ENCODE results near the gene SDR39U1. TPM values are rescaled to one million over a fixed set of nuclear protein-coding genes. Genes with fewer than 3 reads are reported as not detected.

The SDR39U1 gene
- total RNA-seq, 1 experiment from 2014 or later: 61.8 TPM

- intact Hi-C loops (cut with micrococcal nuclease): no loop called here
- H3K79me2 ChIP-seq (ENCODE audit: insufficient read depth, low read length): peaks cover 26% of the 10 kb centered on the region
- peak overlapping the region; percentile 88 for H3K9ac ChIP-seq (ENCODE audit: low read length)
- H3K4me2 ChIP-seq (ENCODE audit: low read length): peak overlapping the region; percentile 94
- H3K4me3 ChIP-seq (replicated peaks in 1 of 2; ENCODE audit: low read depth in 1 of 2, low read length in 2 of 2): peak overlapping the region; percentile 76 to 94
- ATAC-seq (peak; percentile 43), DNase-seq (ENCODE audit: low read depth, low spot score) (no peak)
- TF ChIP-seq EGR1 (IDR thresholded peaks at IDR 0.05; ENCODE audit: low read depth) (no peak), ZBTB33 (IDR thresholded peaks at IDR 0.05; ENCODE audit: extremely low read depth, insufficient replicate concordance, low read length) (no peak), SIN3A (IDR thresholded peaks at IDR 0.05; ENCODE audit: low read depth) (no peak), JUND (IDR thresholded peaks at IDR 0.05) (no peak), SP1 (IDR thresholded peaks at IDR 0.05; ENCODE audit: low read depth) (no peak), EZH2phosphoT487 (IDR thresholded peaks at IDR 0.05; ENCODE audit: borderline replicate concordance) (no peak)
- H2AFZ ChIP-seq (ENCODE audit: low read depth, low read length, poor library complexity, severe bottlenecking): no peak overlapping the region
- H3K36me3 ChIP-seq (ENCODE audit: control insufficient read depth in 1 of 2, insufficient read depth in 2 of 2, low read length in 2 of 2): peaks cover 11 to 29% of the 10 kb centered on the region in 2 experiments; a peak in 3 of 4 replicates
- RAD21 ChIA-PET (ENCODE audit: low non-redundant PET in 1 of 2, low total read pairs in 2 of 2, uncharacterized antibody in 2 of 2, unreplicated experiment in 2 of 2): interaction anchor here in 1 of 2 experiments (1.0 kb wide), 1 partner anchor 10 kb away, joined by 3 read pairs; no protein-coding TSS in a partner anchor
- H4K20me1 ChIP-seq (ENCODE audit: insufficient read depth): no peaks in the 10 kb centered on the region
- no peaks in the 10 kb centered on the region for H3K9me2 ChIP-seq (ENCODE audit: insufficient read depth)
- H3K4me1 ChIP-seq (ENCODE audit: control insufficient read depth in 1 of 2, insufficient read depth in 2 of 2, low read length in 2 of 2): peaks cover 5 to 17% of the 10 kb centered on the region in 2 experiments; a peak in 3 of 4 replicates
- H3K27ac ChIP-seq (ENCODE audit: low read depth, low read length): peak overlapping the region; percentile 96
- no peaks in the 10 kb centered on the region for H3K9me3 ChIP-seq (ENCODE audit: control insufficient read depth in 1 of 2, insufficient read depth in 1 of 2, low read depth in 1 of 2, low read length in 2 of 2)
- no peaks in the 10 kb centered on the region for H3K27me3 ChIP-seq (ENCODE audit: insufficient read depth, low read length)
- POLR2A ChIA-PET: interaction anchor here (1.3 to 3.2 kb wide), 2 partner anchors 11 to 76 kb away, joined by 6 to 31 read pairs; partner anchors contain the start of genes CBLN3 and KHNYN
- BruUV-seq (replicated peaks): no TSS peak
- CTCF ChIA-PET: interaction anchor here (0.7 to 3.6 kb wide), 9 partner anchors 10 to 200 kb away, joined by 3 to 42 read pairs (median 5); partner anchors contain the start of genes CBLN3, CIDEB, KHNYN and TINF2
Measured at GRCh38 chr14:24441904-24442239, 704 bp downstream of the SDR39U1 start.

GRCh38 chr14:24441485-24441884 lies 1.1 kb downstream of the SDR39U1 start:
- CTCF ChIA-PET: interaction anchor here (1.1 to 3.6 kb wide), 7 partner anchors 10 to 199 kb away, joined by 4 to 42 read pairs (median 9); partner anchors contain the start of genes CBLN3, CIDEB, KHNYN and TINF2
- Histone ChIP-seq H4K20me1 (ENCODE audit: insufficient read depth) (no peaks in the 10 kb centered on the region), H3K4me2 (ENCODE audit: low read length) (peak overlapping the region; percentile 94), H3K9me2 (ENCODE audit: insufficient read depth) (no peaks in the 10 kb centered on the region), H3K27me3 (ENCODE audit: insufficient read depth, low read length) (no peaks in the 10 kb centered on the region), H3K4me3 (replicated peaks in 1 of 2; ENCODE audit: low read depth in 1 of 2, low read length in 2 of 2) (peak overlapping the region; percentile 76 to 94), H3K36me3 (ENCODE audit: control insufficient read depth in 1 of 2, insufficient read depth in 2 of 2, low read length in 2 of 2) (peaks cover 12 to 29% of the 10 kb centered on the region in 2 experiments; a peak in 3 of 4 replicates), H3K9me3 (ENCODE audit: control insufficient read depth in 1 of 2, insufficient read depth in 1 of 2, low read depth in 1 of 2, low read length in 2 of 2) (no peaks in the 10 kb centered on the region), H3K27ac (ENCODE audit: low read depth, low read length) (peak overlapping the region; percentile 96), H3K9ac (ENCODE audit: low read length) (peak overlapping the region; percentile 88), H3K79me2 (ENCODE audit: insufficient read depth, low read length) (peaks cover 26% of the 10 kb centered on the region), H2AFZ (ENCODE audit: low read depth, low read length, poor library complexity, severe bottlenecking) (no peak overlapping the region), H3K4me1 (ENCODE audit: control insufficient read depth in 1 of 2, insufficient read depth in 2 of 2, low read length in 2 of 2) (peaks cover 5 to 17% of the 10 kb centered on the region in 2 experiments; a peak in 3 of 4 replicates)
- TF ChIP-seq POLR2A (IDR thresholded peaks at IDR 0.05; ENCODE audit: borderline replicate concordance, extremely low read depth, insufficient read depth, insufficient read length): no peak
- TF ChIP-seq POLR2AphosphoS5 (IDR thresholded peaks at IDR 0.05; ENCODE audit: low read depth, low read length): no peak
- no peak for TF ChIP-seq ATF3 (IDR thresholded peaks at IDR 0.05)
- TF ChIP-seq JUND (IDR thresholded peaks at IDR 0.05): no peak
- TF ChIP-seq ZNF274 (IDR thresholded peaks at IDR 0.05; ENCODE audit: low read depth, low read length): no peak
- no peak for TF ChIP-seq ZBTB33 (IDR thresholded peaks at IDR 0.05; ENCODE audit: extremely low read depth, insufficient replicate concordance, low read length)
- RAD21 ChIA-PET (ENCODE audit: low non-redundant PET in 1 of 2, low total read pairs in 2 of 2, uncharacterized antibody in 2 of 2, unreplicated experiment in 2 of 2): interaction anchor here in 1 of 2 experiments (1.0 kb wide), 1 partner anchor 10 kb away, joined by 3 read pairs; no protein-coding TSS in a partner anchor
- POLR2A ChIA-PET: interaction anchor here (1.3 to 3.2 kb wide), 2 partner anchors 11 to 76 kb away, joined by 6 to 31 read pairs; partner anchors contain the start of genes CBLN3 and KHNYN
- DNase-seq (ENCODE audit: low read depth, low spot score) (no peak), ATAC-seq (no peak)
- intact Hi-C loops (cut with micrococcal nuclease): no loop called here
- no TSS peak for BruUV-seq (replicated peaks)
